Measurements from ENCODE around the gene TMEM151B. TPM values are rescaled to one million over a fixed set of nuclear protein-coding genes. Genes with fewer than 3 reads are reported as not detected.

TMEM151B gene
- total and polyA plus RNA-seq, 9 of the 15 experiments (the other 6 are each of a cell fraction or from before 2014, with no cell fraction given), result not detected

GRCh38 chr6:44245912-44246662 is 24.2 kb upstream of the TMEM151B start (continued):
- TF ChIP-seq ZNF318 (IDR thresholded peaks at IDR 0.05; ENCODE audit: borderline replicate concordance in 1 of 2, low read depth in 1 of 2) (no peak), BHLHE40 (IDR thresholded peaks at IDR 0.05; ENCODE audit: low read length) (peak; percentile 59; the same call in 1 of the 2 replicates), ID3 (CRISPR knock-in tag; IDR thresholded peaks at IDR 0.05) (no peak), ID3 (tag; IDR thresholded peaks at IDR 0.05) (no peak), HNRNPL (IDR thresholded peaks at IDR 0.05; ENCODE audit: low read depth, low read length) (no peak), TCFL5 (CRISPR knock-in tag; conservative IDR thresholded peaks at IDR 0.05) (no peak), IRF2 (CRISPR knock-in tag; IDR thresholded peaks at IDR 0.05) (no peak), NONO (IDR thresholded peaks at IDR 0.05; ENCODE audit: low read depth in 2 of 2, low read length in 1 of 2) (peak in 1 of 2 experiments; percentile 50; a peak in 1 of 4 replicates), RBM39 (optimal IDR thresholded peaks at IDR 0.05; ENCODE audit: low read depth, low read length) (no peak), MTA3 (IDR thresholded peaks at IDR 0.05; ENCODE audit: borderline replicate concordance) (no peak; the same call in none of the 2 replicates), FOXK1 (CRISPR knock-in tag; IDR thresholded peaks at IDR 0.05; ENCODE audit: borderline replicate concordance) (no peak), MEF2D (tag; conservative IDR thresholded peaks at IDR 0.05; ENCODE audit: low read depth) (no peak), HDAC1 (IDR thresholded peaks at IDR 0.05) (peak in 1 of 2 experiments; percentile 89; a peak in 2 of 4 replicates), PHF20 (IDR thresholded peaks at IDR 0.05; ENCODE audit: partially characterized antibody) (peak; percentile 64), ZNF449 (CRISPR knock-in tag; IDR thresholded peaks at IDR 0.05) (no peak), ZBED1 (IDR thresholded peaks at IDR 0.05) (no peak)

Measured in K562 (cell line).